NCI-H2029 treated with DMSO at 0.1 percent for 48 hours (cell line): ENCODE data around the gene CLDN9.
"Not testable (repeated sequence)": the region's sequence is repeated elsewhere in the genome, so short reads cannot be mapped to it uniquely, and the experiment has no call there.

ENCODE experiments used
- DNase-seq: peaks from one replicate; lab custom pipeline; 2025; lab: John Stamatoyannopoulos, UW

CLDN9 gene

GRCh38 chr16:3032624-3033023 is 19.9 kb downstream of the CLDN9 start:
- DNase-seq, result no peak

DNA sequence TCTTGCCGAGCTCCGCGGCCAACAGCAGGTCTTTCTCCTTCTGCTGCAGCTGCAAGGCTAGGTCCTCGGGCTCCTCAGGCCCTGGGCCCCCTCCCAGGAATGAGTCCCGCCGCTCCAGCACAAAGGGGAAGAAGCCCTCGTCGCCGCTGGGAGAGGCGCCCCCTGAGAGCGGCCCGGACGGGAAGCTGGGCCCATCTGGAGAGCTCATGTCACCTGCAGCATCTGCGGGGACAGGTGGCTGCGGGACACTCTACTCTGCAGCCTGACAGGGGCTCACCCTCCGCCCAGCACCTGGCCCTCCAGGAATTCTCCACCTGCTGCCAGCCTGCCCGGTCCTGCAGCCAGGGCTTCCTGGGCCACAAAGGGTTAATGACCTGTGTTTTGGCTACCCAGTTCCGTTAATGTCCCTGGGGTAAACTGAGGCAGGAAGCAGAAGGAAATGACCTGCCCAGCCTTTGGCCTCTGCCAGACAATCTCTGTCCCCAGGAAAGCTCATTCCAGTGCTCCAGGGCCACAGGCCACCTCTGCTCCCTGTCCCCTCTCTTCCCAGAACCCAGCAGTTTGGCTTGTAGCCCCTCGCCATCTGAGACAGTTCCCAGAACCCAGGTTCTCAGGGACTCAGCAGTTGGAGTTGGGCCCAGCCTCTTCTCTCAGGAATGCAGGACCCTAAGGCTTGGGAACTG is 22.7 kb downstream of the CLDN9 start:
- no peak for DNase-seq

GRCh38 chr16:3035972-3036725 is 23.4 kb downstream of the CLDN9 start:
- DNase-seq, result no peak

GRCh38 chr16:3036726-3037315 is 24.1 kb downstream of the CLDN9 start, which contains the start of gene BICDL2:
Gene BICDL2, minus strand, starts transcription at chr16:3036944. Its CDS starts 1,448 bp downstream, at chr16:3035496.
- no peak for DNase-seq

GRCh38 chr16:3038256-3038655 is 25.5 kb downstream of the CLDN9 start:
- peak; percentile 10 for DNase-seq

DNA sequence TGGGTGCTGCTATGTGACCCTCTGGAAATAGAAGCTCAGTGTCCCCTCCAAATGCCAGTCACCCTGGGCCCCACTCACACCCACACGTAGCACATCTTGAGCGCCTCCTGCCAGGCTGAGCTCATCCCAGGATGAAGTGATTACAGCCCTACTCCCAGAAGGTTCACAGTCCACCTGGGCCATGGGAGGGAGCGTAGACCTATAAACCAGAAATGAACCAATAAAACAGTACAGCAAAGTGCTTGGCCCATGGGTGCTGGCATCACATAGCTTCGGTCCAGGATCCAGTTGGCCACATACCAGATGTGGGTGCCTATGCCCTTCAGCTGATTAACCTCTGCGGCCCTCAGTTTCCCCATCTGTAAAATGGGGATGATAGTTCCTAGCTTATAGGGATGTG is 26.2 kb downstream of the CLDN9 start:
- no peak for DNase-seq

DNA sequence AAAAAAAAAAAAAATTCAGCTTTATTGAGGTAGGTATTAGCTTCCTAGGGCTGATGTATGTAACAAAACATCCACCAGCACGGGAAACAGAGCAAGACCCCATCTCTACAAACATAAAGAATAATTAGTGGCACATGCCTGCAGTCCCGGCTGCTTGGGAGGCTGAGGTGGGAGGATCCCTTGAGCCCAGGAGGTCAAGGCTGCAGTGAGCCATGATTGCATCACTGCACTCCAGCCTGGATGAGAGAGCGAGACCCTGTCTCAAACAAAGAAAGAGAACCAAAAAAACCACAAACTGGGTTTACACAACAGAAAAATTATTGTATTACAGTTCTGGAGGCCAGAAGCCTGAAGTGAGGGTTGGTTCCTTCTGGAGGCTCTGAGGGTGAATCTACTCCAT is 29.7 kb downstream of the CLDN9 start:
- no peak for DNase-seq

DNA sequence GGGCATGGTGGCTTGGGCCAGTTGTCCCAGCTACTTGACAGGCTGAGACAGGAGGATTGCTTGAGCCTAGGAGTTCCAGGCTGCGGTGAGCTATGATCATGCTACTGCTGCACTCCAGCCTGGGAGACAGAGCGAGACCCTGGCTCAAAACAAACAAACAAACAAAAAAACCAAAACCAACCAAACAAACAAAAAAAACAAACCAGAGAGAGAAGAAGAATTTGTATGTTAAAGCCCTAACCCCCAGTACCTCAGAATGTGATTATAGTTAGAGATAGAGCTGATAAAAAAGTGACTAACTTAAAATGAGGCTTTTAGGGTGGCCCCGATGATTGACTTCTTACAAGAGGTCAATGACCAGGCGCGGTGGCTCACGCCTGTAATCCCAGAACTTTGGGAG is 32.0 kb downstream of the CLDN9 start:
- no peak for DNase-seq

GRCh38 chr16:3045758-3046640 is 33.3 kb downstream of the CLDN9 start, which contains the start of gene MMP25:
Gene MMP25, plus strand, starts transcription at chr16:3046561. Its CDS starts 357 bp downstream, at chr16:3046918.
- DNase-seq, result no peak

- DNase-seq, result no peak
These were observed 34.1 kb downstream of the CLDN9 start for GRCh38 chr16:3046641-3047386.

GRCh38 chr16:3047387-3047720 is 34.6 kb downstream of the CLDN9 start:
- no peak for DNase-seq

DNA sequence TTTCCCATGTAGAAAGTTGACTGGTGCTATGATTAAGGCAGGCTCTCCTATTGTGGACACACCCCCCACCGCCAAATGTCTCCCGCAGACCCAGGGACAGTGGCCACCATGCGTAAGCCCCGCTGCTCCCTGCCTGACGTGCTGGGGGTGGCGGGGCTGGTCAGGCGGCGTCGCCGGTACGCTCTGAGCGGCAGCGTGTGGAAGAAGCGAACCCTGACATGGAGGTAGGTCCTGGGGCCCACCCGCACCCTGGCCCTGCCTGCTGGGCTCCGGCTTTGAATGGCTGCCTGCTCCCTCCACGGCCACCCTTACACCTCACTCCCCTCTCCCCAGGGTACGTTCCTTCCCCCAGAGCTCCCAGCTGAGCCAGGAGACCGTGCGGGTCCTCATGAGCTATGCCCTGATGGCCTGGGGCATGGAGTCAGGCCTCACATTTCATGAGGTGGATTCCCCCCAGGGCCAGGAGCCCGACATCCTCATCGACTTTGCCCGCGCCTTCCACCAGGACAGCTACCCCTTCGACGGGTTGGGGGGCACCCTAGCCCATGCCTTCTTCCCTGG is 37.3 kb downstream of the CLDN9 start:
- no peak for DNase-seq

DNA sequence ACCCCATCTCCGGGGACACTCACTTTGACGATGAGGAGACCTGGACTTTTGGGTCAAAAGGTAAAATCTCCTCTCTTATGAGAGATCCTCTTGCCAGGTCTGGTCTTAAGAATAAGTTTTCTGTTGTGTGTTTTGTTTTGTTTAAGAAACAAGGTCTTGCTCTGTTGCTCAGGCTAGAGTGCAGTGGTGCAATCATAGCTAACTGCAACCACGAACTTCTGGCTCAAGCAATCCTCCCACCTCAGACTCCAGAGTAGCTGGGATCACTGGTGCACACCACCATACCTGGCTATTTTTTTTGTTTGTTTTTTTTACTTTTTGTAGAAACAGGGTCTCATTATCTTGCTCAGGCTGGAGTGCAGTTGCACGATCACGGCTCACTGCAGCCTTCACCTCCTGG is 37.8 kb downstream of the CLDN9 start:
- DNase-seq, result no peak

DNA sequence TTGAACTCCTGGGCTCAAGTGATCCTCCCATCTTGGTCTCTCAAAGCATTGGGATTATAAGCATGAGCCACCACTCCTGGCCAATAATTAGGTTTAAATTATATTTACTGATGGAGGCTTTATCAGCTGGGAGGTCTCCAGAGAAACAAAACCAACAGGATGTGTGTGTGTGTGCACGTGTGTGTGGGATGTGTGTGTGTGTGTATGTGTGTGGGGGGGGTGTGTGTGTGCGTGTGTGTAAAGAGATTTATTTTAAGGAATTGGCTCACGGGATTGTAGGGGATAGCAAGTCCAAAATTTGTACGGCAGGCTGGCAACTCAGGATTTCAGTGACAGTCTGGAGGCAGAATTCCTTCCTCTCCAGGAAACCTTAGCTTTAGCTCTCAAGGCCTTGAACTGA is 38.3 kb downstream of the CLDN9 start:
- no peak for DNase-seq

GRCh38 chr16:3051494-3051893 is 38.8 kb downstream of the CLDN9 start:
- DNase-seq, result no peak

DNA sequence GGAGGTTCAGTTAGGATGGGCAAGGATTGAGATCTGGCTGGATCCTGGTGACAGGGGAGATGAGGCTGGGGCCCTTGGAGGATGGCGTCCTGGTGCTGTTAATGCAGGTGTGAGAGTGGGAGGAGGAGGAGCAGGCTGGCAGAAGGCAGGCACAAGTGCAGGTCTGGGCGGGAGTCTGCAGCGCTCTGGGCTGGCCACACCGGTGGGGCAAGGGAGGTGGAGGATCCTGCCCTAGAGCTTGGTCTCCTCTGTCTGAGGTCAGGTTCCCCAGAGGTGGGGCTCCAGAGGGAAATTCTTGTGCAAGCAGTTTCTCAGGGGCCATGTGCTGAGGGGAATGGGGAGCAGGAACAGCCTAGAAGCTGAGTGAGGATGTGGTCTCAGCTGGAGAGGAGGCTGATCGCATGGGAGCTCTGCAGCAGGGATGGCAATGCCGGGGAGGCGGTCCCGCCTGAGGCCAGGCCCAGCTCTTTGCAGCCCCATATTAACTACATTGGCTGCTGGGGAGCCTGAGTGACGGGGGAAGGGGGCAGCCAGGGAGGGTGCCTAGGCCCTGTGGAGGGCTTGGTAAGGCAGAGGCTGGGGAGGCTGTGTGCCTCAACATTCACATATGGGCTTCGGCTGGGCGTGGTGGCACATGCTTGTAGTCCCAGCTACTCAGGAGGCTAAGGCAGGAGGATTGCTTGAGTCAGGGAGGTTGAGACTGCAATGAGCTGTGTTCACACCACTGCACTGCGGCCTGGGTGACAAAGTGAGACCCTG is 40.0 kb downstream of the CLDN9 start:
- not testable (repeated sequence) for DNase-seq

- DNase-seq, result not testable (repeated sequence)
These were observed 40.6 kb downstream of the CLDN9 start for GRCh38 chr16:3053330-3053710.

- DNase-seq, result no peak
These were observed 42.4 kb downstream of the CLDN9 start for GRCh38 chr16:3054965-3055733.

- not testable (repeated sequence) for DNase-seq
These were observed 43.0 kb downstream of the CLDN9 start for GRCh38 chr16:3055734-3056115.
